GM18861 (cell line): Measurements from ENCODE around the gene SPECC1.
"Not testable (repeated sequence)": the region's sequence is repeated elsewhere in the genome, so short reads cannot be mapped to it uniquely, and the experiment has no call there.

Experiments used
- ATAC-seq: cut with Tn5 transposase; IDR thresholded peaks from one replicate; pipeline ENCODE4 v1.9.1; 2021; ENCODE audit not compliant: unreplicated experiment

SPECC1 gene

DNA sequence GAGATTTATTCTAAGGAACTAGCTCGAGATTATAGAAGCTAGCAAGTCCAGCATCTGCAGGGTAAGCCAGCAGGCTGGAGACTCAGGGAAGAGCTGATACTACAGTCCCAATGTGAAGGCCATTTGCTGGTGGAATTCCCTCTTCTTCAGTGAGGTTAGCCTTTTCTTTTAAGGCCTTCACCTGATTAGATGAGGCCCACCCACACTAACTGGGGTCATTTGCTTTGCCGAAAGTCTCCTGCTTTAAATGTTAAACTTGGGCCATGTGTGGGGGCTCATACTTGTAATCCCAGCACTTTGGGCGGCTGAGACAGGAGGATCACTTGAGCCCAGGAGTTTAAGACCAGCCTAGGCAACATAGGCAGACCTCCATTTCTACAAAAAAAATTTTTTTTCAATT lies 289.9 kb downstream of the SPECC1 start:
- ATAC-seq, result no peak

GRCh38 chr17:20300436-20300934 lies 291.3 kb downstream of the SPECC1 start:
- ATAC-seq, result no peak

DNA sequence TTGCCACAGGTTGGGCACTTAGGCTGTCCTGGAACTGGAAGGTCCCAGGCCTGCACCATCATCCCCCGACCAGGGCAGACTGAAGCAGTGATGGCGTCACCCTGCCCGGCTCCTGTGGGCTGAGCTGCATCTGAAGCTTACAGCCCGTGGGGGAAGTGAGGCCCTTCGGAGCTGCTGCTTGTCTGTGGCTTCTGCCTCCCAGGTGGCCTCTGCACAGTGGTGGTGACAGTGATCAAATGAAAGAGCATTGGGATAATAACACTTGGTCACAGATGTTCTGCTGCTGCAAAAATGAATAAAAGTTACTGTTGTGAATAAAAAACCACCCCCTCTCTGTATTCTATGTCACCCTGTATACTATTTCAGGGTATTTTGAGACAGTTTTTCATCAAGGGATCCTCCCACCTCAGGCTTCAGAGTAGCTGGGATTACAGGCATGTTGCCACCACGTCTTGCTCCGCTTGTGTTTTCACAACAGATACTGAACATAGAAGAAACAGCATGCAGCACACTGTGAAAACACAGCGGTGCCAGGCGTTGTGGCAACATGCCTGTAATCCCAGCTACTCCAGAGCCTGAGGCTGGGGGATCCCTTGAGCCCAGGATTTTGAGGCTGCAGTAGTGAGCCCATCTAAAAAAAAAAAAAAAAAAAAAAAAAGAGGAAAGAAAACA lies 293.2 kb downstream of the SPECC1 start:
- no peak for ATAC-seq

DNA sequence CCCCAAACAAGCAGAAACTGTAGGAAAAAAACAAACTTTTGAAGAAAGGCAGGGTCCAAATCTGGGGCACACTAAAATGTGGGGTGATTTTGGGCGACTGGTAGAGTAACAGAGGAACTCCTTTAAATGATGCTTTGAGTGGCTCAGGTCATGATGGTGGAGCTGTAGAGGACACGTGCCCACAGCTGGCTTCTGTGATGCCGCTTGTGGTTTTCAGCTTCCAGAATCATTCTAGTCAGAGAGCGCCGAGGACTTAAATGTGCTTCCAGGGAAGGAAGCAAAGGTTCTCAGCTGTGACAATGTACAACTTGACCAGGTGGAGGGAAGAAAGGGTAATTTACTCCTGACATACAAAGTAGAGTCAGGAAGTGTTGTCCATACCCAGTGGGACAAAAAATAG lies 295.8 kb downstream of the SPECC1 start:
- no peak for ATAC-seq

- no peak for ATAC-seq
Measured at GRCh38 chr17:20306924-20307323, 297.8 kb downstream of the SPECC1 start.

- ATAC-seq, result no peak
Measured at GRCh38 chr17:20307326-20307910, 298.3 kb downstream of the SPECC1 start.

- no peak for ATAC-seq
Measured at GRCh38 chr17:20310481-20310880, 301.3 kb downstream of the SPECC1 start.

DNA sequence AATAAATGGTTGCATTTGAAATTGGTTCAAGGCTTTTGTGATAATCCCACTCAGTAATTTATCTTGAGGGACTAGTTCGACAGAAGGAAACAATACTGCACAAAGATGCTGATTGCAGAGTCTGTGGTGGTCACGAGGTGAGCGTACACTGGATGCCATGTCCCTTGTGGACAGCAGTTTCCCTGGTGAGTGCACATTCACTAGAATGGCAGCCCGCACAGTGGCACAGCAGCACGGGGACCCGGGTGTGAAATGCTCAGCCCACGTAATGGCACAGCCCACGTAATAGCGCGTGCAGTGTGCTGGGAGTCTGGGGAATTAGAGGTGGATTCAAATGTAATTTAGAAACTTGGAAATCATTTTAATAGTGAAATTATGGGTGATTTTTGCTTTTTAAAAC lies 304.1 kb downstream of the SPECC1 start:
- no peak for ATAC-seq

DNA sequence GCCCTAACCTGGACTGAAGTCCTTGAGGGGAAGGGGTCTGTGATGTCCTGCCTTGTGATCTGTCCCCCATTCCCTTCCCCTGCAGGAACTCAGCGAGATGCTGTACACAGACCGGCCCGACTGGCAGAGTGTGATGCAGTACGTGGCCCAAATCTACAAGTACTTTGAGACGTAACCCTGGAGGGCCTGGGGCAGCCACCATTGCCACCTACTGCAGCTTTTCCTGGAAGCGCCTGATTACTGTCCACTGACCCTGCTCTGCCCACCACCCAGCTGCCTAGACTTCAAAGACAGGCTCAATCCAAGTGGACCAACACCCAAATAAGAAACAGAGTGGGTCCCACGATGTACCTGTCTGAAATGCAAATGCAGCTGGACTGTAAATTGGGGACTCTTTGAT lies 304.7 kb downstream of the SPECC1 start:
- ATAC-seq, result no peak

DNA sequence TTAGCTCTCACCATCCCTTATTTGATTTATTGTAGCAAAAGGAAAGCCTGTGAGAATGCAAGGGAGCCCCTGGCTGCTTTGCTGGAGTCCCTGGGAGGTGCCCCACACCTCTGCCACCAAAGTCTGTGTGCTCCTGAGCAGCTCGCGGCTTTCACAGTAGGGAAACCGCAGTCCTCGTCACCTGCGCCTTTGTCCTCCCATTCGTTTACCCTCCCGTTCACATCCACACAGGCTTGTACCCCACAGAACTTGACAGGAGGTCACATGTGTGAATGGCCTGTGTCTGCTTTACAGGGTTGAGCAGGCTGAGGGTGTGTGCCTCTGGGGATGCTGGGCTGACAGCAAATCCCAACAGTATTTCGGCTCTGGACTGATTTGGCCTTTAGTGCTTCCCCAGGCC lies 305.7 kb downstream of the SPECC1 start:
- no peak for ATAC-seq

DNA sequence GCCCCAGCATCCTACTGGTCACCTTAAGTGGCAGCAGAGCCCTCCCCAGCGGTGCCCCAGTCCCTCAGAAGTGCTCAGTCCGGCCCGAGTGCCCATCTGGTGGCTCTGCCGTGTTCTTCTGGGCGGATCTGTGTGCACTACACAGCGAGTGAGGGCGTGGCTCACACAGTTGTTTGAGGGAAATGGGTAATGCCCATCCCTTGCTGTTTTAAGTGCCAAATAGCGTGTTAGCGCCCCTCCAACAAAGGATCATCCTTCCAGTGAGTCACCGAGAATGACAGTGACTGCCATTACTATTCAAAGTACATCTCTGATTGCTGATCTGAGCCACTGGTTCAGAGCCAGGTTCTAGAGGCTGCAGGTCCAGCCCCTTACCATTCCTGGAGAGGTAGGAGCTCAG lies 306.2 kb downstream of the SPECC1 start:
- no peak for ATAC-seq

DNA sequence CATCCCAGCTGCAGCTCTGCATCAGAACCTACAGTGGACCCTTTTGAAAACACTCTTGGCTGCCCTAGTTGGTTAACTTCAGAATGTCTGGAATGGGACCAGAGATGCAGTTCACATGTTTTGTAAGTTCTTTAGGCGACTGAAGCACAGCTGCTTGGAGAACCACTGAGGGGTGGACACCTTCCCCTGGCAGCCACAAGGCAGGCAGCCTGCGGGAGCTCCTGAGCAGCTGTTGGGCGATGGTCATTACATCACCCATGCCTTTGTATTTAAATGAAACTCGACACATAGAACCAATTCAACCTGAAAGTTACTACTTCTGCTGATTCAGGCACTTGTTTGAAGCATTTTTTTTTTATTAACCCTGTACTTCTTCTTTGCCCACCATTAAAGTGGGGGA lies 306.7 kb downstream of the SPECC1 start:
- no peak for ATAC-seq

GRCh38 chr17:20320535-20321229 lies 311.5 kb downstream of the SPECC1 start:
- ATAC-seq, result not testable (repeated sequence)

DNA sequence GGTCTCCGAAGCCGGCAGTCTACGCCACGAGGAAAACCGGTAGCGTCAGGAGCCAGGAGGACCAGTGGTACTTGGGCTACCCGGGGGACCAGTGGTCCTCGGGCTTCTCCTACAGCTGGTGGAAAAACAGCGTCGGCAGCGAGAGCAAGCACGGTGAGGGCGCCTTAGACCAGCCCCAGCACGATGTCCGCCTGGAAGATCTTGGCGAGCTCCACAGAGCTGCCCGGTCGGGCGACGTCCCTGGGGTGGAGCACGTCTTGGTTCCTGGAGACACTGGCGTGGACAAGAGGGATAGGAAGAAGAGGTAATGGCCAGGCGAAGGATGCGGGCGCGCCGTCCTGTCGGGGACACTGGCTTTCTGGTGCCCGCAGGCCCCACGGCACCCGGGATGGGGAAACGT lies 312.2 kb downstream of the SPECC1 start:
- ATAC-seq, result not testable (repeated sequence)

DNA sequence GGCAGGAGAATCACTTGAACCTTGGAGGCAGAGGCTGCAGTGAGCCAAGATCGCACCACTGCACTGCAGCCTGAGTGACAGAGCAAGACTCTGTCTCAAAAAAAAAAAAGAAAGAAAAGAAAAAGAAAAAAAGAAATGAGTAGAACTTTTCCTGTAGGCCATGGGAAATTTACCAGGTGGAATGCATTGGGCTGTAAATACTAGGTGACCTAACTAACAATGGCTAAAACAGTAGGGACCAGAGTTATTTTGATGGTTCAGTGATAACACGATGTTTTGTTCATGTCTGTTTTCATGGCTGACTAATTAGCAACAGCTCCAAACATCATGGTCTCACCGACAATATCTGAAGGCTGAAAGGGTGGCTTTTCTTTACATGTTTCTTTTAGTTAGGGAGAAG lies 318.6 kb downstream of the SPECC1 start:
- not testable (repeated sequence) for ATAC-seq

- not testable (repeated sequence) for ATAC-seq
Measured at GRCh38 chr17:20351405-20351804, 342.2 kb downstream of the SPECC1 start.

DNA sequence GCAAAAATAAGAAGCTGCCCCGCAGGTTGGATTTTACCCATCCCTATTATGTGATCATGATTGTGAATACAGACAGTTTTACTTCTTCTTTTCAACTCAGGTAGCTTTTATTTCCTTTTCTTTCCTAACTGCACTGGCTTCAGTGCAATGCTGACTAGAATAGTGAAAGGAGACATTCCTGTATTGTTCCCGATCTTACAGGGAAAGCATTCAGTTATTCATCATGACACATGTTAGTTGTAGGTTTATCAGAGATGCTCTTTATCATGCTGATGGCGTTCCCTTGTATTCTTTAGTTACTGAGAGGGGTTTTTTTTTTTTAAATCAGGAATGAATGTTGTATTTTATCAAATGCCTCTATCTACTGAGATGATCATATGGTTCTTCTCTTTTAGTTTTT lies 343.4 kb downstream of the SPECC1 start:
- not testable (repeated sequence) for ATAC-seq

DNA sequence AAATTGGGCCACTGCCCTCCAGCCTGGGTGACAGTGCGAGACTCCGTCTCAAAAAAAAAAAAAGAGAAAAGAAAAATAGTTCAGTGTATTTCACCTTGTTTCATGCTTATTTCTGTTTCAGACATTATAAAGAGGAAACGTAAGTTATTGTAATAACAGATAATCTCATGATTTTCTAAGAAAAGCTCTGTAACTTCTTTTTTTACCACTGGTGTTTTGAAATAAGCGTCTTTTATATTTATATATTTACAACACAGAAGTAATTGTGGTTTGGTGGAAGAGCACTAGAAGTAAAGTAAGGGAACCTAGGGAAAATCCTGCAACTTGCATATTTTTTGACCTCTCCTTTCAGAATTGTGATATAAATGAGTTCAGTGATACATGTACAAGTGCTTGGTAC lies 354.7 kb downstream of the SPECC1 start:
- ATAC-seq, result not testable (repeated sequence)
